ENCODE measurements around the gene PYDC2.
A peak's percentile ranks its signal among the peaks of the same experiment; 100 is the strongest.

DNA sequence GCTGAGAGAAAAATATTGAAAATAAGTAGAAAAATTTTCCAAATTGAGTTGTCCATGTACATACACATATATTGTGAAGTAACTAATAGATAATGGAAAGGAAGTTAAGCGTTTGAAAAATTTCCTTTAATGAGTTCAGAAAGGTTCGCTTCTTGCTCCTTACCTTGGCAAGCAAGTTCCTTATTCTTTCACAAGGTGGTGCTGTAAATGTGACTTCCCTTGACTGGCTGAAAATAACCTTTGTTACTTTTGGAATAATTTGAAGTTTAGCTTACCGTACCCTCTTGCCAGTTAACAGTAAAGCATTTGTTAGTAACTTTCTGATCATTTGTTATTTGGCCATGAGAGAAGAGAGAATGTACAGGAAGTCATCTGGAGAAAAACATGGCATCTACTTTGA is 41.6 kb downstream of the PYDC2 start:
- TF ChIP-seq, protein P1, sequence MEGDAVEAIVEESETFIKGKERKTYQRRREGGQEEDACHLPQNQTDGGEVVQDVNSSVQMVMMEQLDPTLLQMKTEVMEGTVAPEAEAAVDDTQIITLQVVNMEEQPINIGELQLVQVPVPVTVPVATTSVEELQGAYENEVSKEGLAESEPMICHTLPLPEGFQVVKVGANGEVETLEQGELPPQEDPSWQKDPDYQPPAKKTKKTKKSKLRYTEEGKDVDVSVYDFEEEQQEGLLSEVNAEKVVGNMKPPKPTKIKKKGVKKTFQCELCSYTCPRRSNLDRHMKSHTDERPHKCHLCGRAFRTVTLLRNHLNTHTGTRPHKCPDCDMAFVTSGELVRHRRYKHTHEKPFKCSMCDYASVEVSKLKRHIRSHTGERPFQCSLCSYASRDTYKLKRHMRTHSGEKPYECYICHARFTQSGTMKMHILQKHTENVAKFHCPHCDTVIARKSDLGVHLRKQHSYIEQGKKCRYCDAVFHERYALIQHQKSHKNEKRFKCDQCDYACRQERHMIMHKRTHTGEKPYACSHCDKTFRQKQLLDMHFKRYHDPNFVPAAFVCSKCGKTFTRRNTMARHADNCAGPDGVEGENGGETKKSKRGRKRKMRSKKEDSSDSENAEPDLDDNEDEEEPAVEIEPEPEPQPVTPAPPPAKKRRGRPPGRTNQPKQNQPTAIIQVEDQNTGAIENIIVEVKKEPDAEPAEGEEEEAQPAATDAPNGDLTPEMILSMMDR (conservative IDR thresholded peaks at IDR 0.05 in 1 of 2, IDR thresholded peaks at IDR 0.05 in 1 of 2; ENCODE audit: extremely low read depth in 1 of 2, insufficient read depth in 1 of 2, low read depth in 1 of 2, low read length in 2 of 2), result peak; percentile 41 to 69
- no peak for TF ChIP-seq EZH2 (IDR thresholded peaks at IDR 0.05; ENCODE audit: borderline replicate concordance, low read length)

Data from mammary epithelial cell (primary cell).